Stimulated activated CD8-positive, alpha-beta memory T cell treated with anti-CD3 and anti-CD28 coated beads, Interleukin-4, amount 100 ng/mL, for 48 hours (primary cell): ENCODE data around the gene DNAJC21.
"Not testable (repeated sequence)": the region's sequence is repeated elsewhere in the genome, so short reads cannot be mapped to it uniquely, and the experiment has no call there.

ENCODE experiments used
- DNase-seq: peaks from one replicate; pipeline ENCODE4 v3.0.0-alpha.2; 2020

Gene DNAJC21

GRCh38 chr5:34929134-34929719 lies at the start of gene DNAJC21:
DNAJC21 (plus strand) TSS chr5:34929559; CDS start chr5:34929820, 261 bp downstream.
- peak; percentile 98 for DNase-seq

GRCh38 chr5:34881246-34881645 lies 48.1 kb upstream of the DNAJC21 start:
- no peak for DNase-seq

GRCh38 chr5:34886392-34887119 lies 42.8 kb upstream of the DNAJC21 start:
- no peak for DNase-seq

- DNase-seq = no peak
Observed at GRCh38 chr5:34889394-34889793, 40.0 kb upstream of the DNAJC21 start.

- no peak for DNase-seq
Observed at GRCh38 chr5:34891981-34892380, 37.4 kb upstream of the DNAJC21 start.

- DNase-seq = no peak
Observed at GRCh38 chr5:34892414-34892813, 36.9 kb upstream of the DNAJC21 start.

- no peak for DNase-seq
Observed at GRCh38 chr5:34894716-34895115, 34.6 kb upstream of the DNAJC21 start.

GRCh38 chr5:34895641-34896419 lies 33.5 kb upstream of the DNAJC21 start:
- no peak for DNase-seq

GRCh38 chr5:34897646-34898045 lies 31.7 kb upstream of the DNAJC21 start:
- DNase-seq = no peak

- DNase-seq = peak; percentile 67
Observed at GRCh38 chr5:34898258-34898895, 31.0 kb upstream of the DNAJC21 start.

- no peak for DNase-seq
Observed at GRCh38 chr5:34899066-34899465, 30.3 kb upstream of the DNAJC21 start.

- DNase-seq = no peak
Observed at GRCh38 chr5:34900652-34901051, 28.7 kb upstream of the DNAJC21 start.

GRCh38 chr5:34903260-34903659 lies 26.1 kb upstream of the DNAJC21 start:
- no peak for DNase-seq

- DNase-seq = no peak
Observed at GRCh38 chr5:34905564-34905963, 23.8 kb upstream of the DNAJC21 start.

GRCh38 chr5:34913072-34913471 lies 16.3 kb upstream of the DNAJC21 start:
- no peak for DNase-seq

GRCh38 chr5:34914671-34915138 lies 14.7 kb upstream of the DNAJC21 start:
- DNase-seq = peak; percentile 39

GRCh38 chr5:34915139-34915855 lies 14.1 kb upstream of the DNAJC21 start, which contains the start of the genes BRIX1 and RAD1:
BRIX1 (plus strand) TSS chr5:34915711; CDS start chr5:34915739, 28 bp downstream.
RAD1 (minus strand) TSS chr5:34915504; CDS start chr5:34914892, 612 bp downstream.
- peak; percentile 94 for DNase-seq

GRCh38 chr5:34915856-34916192 lies 13.5 kb upstream of the DNAJC21 start:
- DNase-seq = peak; percentile 55

GRCh38 chr5:34916518-34916917 lies 12.8 kb upstream of the DNAJC21 start:
- no peak for DNase-seq

- DNase-seq = no peak
Observed at GRCh38 chr5:34918025-34918424, 11.3 kb upstream of the DNAJC21 start.

GRCh38 chr5:34919077-34919476 lies 10.3 kb upstream of the DNAJC21 start:
- no peak for DNase-seq

GRCh38 chr5:34923256-34923655 lies 6.1 kb upstream of the DNAJC21 start:
- not testable (repeated sequence) for DNase-seq
